Measurements from ENCODE around the gene RBP3.

Gene RBP3

GRCh38 chr10:47326306-47326926, 21.7 kb upstream of the RBP3 start:
- no peaks in the 10 kb centered on the region for H3K4me1 Mint-ChIP-seq
- no peaks in the 10 kb centered on the region for H3K27me3 Mint-ChIP-seq
- no peak overlapping the region for H3K27ac Mint-ChIP-seq
- no peaks in the 10 kb centered on the region for H3K36me3 Mint-ChIP-seq
- no peaks in the 10 kb centered on the region for H3K9me3 Mint-ChIP-seq
- H3K4me3 Mint-ChIP-seq, result no peak overlapping the region

- Mint-ChIP-seq H3K36me3 (no peaks in the 10 kb centered on the region), H3K4me3 (no peak overlapping the region), H3K27me3 (no peaks in the 10 kb centered on the region), H3K27ac (no peak overlapping the region), H3K9me3 (no peaks in the 10 kb centered on the region), H3K4me1 (no peaks in the 10 kb centered on the region)
These were observed 21.2 kb upstream of the RBP3 start for GRCh38 chr10:47326927-47327330.

DNA sequence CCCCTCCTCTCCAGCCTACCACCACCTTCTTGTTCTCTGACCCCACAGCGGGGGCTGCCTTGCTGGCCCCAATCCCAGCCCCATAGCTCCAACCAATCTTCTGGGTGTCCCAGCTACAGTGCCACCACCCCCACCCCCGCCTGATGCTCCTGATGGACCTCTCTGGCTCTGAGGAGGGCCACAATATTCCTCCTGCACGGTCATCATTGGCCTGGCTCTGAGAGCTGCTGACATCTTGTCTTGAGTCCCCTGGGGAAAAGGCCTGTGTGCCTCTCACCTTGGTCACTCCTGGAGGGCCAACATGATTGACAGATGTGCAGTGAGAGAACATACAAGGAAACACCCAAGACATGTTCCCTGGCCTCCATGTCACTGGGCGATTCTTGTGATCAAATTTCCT, 18.3 kb upstream of the RBP3 start:
- H3K9me3 Mint-ChIP-seq, result no peaks in the 10 kb centered on the region
- H3K4me1 Mint-ChIP-seq, result no peaks in the 10 kb centered on the region
- H3K36me3 Mint-ChIP-seq, result no peaks in the 10 kb centered on the region
- no peak overlapping the region for H3K4me3 Mint-ChIP-seq
- H3K27ac Mint-ChIP-seq, result no peak overlapping the region
- peaks cover 2% of the 10 kb centered on the region for H3K27me3 Mint-ChIP-seq

DNA sequence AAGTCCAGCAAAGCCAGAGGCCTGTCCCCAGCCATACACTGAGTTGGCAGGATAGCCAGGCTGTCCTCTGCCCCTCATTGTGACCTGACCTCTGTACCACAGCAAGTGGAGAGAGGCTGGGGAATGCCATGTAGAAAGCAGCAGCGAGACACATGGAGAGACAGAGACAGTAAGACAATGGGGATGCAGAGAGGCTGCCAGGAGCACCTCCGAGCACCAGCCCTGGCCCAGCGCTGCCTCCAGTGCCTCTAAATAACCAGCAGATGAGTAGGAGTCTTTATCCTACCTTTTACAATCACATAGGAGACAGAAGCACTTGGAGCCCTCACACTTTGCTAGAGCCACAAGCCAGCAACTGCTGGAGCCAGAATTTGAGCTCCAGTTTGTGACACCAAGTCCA, 17.8 kb upstream of the RBP3 start:
- no peaks in the 10 kb centered on the region for H3K36me3 Mint-ChIP-seq
- H3K4me1 Mint-ChIP-seq, result no peaks in the 10 kb centered on the region
- no peak overlapping the region for H3K4me3 Mint-ChIP-seq
- no peak overlapping the region for H3K27ac Mint-ChIP-seq
- peaks cover 2% of the 10 kb centered on the region for H3K27me3 Mint-ChIP-seq
- no peaks in the 10 kb centered on the region for H3K9me3 Mint-ChIP-seq

DNA sequence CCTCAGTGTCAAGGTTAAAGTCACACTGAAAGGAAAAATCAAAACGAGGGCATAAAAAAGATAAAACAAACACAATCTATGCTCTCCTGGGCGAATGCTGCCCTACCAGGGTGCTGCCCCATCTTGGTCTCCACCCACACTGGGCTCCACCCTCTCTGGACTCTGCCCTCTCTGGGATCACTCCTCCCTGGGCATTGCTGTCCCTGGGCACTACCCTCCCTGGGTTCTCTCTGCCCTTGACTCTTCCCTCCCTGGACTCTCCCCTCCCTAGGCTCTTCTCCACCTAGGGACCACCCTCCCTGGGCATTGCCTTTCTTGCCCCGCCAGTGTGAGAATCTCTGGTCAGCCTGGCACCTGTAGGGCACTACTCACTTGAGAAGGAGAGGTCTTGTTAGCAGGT, 17.4 kb upstream of the RBP3 start:
- Mint-ChIP-seq H3K27me3 (peaks cover 2% of the 10 kb centered on the region), H3K9me3 (no peaks in the 10 kb centered on the region), H3K27ac (no peak overlapping the region), H3K4me1 (no peaks in the 10 kb centered on the region), H3K36me3 (no peaks in the 10 kb centered on the region), H3K4me3 (no peak overlapping the region)

GRCh38 chr10:47331491-47331890, 16.7 kb upstream of the RBP3 start:
- no peak overlapping the region for H3K4me3 Mint-ChIP-seq

DNA sequence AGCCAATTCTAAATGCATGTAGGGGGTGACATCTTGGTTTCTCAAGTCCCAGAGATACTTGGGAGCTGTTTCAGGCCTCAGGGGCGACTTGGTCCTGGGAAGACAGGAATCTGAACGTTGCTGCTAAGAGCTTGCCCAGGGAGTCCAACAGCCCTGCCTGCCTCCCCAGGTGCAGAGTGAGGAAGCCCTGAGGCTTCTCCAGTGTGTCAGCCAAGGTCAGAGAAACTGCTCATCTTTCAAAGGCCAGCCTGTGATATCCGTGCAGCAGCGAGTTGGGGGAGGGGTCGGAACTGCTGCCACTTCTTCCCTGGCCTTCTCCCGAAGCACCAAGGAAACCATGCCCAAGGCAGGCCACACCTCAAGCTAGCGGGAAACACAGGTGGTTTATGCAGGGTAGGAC, 16.2 kb upstream of the RBP3 start:
- no peaks in the 10 kb centered on the region for H3K36me3 Mint-ChIP-seq
- H3K4me3 Mint-ChIP-seq, result no peak overlapping the region
- no peak overlapping the region for H3K27ac Mint-ChIP-seq
- peaks cover 3% of the 10 kb centered on the region for H3K27me3 Mint-ChIP-seq
- H3K9me3 Mint-ChIP-seq, result no peaks in the 10 kb centered on the region
- H3K4me1 Mint-ChIP-seq, result no peaks in the 10 kb centered on the region

More at GRCh38 chr10:47331491-47331890, 16.7 kb upstream of the RBP3 start:
- Mint-ChIP-seq H3K27me3 (peaks cover 3% of the 10 kb centered on the region), H3K9me3 (no peaks in the 10 kb centered on the region), H3K27ac (no peak overlapping the region), H3K4me1 (no peaks in the 10 kb centered on the region), H3K36me3 (no peaks in the 10 kb centered on the region)

- Mint-ChIP-seq H3K4me3 (no peak overlapping the region), H3K4me1 (no peaks in the 10 kb centered on the region), H3K9me3 (no peaks in the 10 kb centered on the region), H3K27me3 (peaks cover 3% of the 10 kb centered on the region), H3K36me3 (no peaks in the 10 kb centered on the region), H3K27ac (no peak overlapping the region)
These were observed 15.8 kb upstream of the RBP3 start for GRCh38 chr10:47332371-47332770.

- Mint-ChIP-seq H3K4me1 (no peaks in the 10 kb centered on the region), H3K27ac (no peak overlapping the region), H3K9me3 (no peaks in the 10 kb centered on the region), H3K4me3 (no peak overlapping the region), H3K27me3 (peaks cover 3% of the 10 kb centered on the region), H3K36me3 (no peaks in the 10 kb centered on the region)
These were observed 15.2 kb upstream of the RBP3 start for GRCh38 chr10:47332946-47333345.

GRCh38 chr10:47333532-47333931, 14.6 kb upstream of the RBP3 start:
- Mint-ChIP-seq H3K4me1 (no peaks in the 10 kb centered on the region), H3K27ac (no peak overlapping the region), H3K36me3 (no peaks in the 10 kb centered on the region), H3K4me3 (no peak overlapping the region), H3K9me3 (no peaks in the 10 kb centered on the region), H3K27me3 (peaks cover 3% of the 10 kb centered on the region)

DNA sequence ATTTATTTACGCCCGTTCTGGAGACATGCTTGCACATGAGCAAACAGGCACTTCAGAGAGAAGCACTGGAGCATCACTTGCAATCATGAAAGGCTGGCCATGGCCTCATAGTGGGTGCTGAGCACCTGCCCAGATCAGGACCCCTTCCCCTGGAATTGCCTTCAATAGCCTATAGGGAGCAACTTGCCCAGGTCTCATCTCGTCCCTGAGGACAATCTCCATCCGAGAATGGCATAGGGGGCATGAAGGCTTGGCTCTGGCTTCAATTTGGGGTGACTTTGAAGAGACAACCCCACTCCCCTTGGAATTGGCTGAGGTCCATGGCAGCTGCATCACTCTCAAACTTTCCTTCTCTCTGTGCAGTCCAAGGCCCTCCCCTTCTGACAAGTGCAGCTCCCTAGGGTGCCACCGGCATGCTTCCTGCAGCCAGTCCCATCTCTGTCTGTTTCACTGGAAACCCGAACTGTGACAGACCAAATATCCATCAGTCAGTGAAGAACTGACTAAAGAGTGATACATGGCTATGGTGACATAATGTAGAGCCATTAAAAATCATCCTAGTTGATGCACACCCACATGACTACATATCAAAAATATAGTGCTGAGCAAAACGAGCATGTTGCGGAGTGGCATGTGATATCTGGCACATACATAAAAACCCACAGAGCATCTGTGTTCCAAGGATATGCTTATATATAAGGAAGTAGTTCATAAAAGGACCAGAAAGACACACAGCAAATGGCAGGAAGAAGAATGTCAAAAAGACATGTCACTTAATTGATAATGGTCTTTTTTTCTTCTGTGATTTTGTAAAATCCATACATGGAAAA, 13.5 kb upstream of the RBP3 start:
- H3K4me1 Mint-ChIP-seq, result no peaks in the 10 kb centered on the region
- H3K4me3 Mint-ChIP-seq, result no peak overlapping the region
- no peaks in the 10 kb centered on the region for H3K9me3 Mint-ChIP-seq
- no peak overlapping the region for H3K27ac Mint-ChIP-seq
- peaks cover 3% of the 10 kb centered on the region for H3K27me3 Mint-ChIP-seq
- no peaks in the 10 kb centered on the region for H3K36me3 Mint-ChIP-seq

DNA sequence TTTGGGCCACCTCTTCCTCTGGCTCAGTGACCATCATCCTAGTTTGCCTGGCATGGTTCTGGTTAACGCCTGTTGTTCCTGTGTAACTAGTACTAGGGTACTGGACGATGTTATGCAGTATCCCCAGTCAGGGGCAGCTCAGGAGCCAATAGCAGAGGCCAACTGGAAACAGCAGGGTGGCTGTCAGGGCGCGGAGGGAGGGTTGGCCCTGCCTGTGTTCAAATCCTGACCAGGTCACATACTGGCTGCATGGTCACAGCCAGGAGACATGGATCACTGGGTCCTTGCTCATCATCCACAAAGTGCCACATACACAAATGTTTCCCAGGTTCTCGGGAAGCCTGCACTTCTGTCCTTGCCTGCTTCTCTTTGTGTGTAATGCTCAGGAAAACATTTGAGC, 12.3 kb upstream of the RBP3 start:
- H3K36me3 Mint-ChIP-seq, result no peaks in the 10 kb centered on the region
- no peak overlapping the region for H3K4me3 Mint-ChIP-seq
- H3K4me1 Mint-ChIP-seq, result no peaks in the 10 kb centered on the region

DNA sequence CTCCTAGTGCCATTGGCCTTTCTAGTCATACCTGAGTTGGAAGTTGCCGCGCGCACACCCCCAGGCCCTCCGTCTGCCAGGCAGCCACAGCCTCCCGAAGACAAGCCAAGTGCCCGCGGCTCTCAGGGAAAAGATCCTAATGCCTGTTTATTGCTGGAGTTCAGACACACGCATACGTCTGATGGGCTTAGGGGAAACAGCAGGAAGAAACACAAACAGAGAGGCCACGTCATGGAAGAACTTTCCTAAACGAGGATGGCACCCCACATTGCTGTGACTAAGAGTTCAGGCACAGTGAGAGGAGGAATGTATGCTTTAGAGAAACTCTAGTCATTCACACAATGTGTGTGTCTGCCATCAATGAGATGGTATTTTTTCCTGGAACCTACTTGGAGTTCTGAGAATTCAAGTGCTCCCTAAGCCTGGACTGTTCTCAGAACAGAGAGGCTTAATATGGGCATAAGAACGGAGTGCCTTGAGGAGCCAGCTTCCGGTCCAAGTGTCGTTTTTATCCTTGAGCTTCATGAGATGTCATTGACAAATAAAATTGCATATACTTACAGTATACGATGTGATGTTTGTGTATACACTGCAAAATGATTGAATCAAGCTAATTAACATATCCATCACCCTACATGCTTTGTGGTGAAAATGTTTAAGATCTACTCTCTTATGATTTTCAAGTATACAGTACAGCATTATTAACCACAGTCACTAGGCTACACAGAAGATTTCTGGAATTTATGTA, 11.6 kb upstream of the RBP3 start:
- Mint-ChIP-seq H3K9me3 (no peaks in the 10 kb centered on the region), H3K4me3 (no peak overlapping the region), H3K27me3 (peaks cover 8% of the 10 kb centered on the region), H3K4me1 (no peaks in the 10 kb centered on the region), H3K36me3 (no peaks in the 10 kb centered on the region), H3K27ac (no peak overlapping the region)

More for the DNA sequence above, 12.3 kb upstream of the RBP3 start:
- Mint-ChIP-seq H3K9me3 (no peaks in the 10 kb centered on the region), H3K27me3 (peaks cover 8% of the 10 kb centered on the region), H3K27ac (no peak overlapping the region)

GRCh38 chr10:47337310-47337709, 10.9 kb upstream of the RBP3 start:
- Mint-ChIP-seq H3K9me3 (no peaks in the 10 kb centered on the region), H3K4me1 (no peaks in the 10 kb centered on the region), H3K4me3 (no peak overlapping the region), H3K27me3 (peaks cover 8% of the 10 kb centered on the region), H3K27ac (no peak overlapping the region), H3K36me3 (no peaks in the 10 kb centered on the region)

DNA sequence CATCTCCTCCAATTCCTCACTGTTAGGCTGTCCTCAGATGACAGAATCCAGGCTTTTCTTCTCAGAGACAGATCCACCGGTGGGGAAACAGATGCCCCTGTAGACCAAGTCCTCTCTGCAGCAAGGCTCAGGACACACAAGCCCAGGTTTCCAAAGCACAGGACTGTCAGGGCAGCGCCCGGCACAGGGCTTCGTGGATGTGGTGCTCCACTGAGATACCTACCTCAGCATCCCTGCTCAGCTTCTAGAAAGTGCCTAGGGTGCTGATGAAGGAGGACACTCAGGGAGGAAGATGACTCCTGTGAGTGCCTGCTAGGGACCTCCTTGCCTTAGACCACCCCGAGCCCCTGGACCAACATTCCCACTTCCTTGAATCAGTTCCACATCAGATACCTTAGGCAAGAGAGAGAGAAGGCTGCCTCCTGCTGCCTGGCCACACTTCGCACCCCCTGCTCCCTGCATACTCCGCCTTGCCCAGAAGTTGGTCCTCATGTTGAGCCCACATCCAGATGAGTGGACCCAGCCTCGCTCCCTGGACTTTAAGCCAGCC, 8.9 kb upstream of the RBP3 start:
- H3K9me3 Mint-ChIP-seq, result no peaks in the 10 kb centered on the region
- no peak overlapping the region for H3K27ac Mint-ChIP-seq
- no peaks in the 10 kb centered on the region for H3K36me3 Mint-ChIP-seq
- no peaks in the 10 kb centered on the region for H3K4me1 Mint-ChIP-seq
- peaks cover 8% of the 10 kb centered on the region for H3K27me3 Mint-ChIP-seq
- no peak overlapping the region for H3K4me3 Mint-ChIP-seq

All from activated naive CD4-positive, alpha-beta T cell treated with anti-CD3 and anti-CD28 coated beads, Interleukin-2, amount 50 U/mL, for 24 hours (primary cell).